HG03045 (cell line): Measurements from ENCODE around the gene RPL9.
"Not testable (repeated sequence)": the region's sequence is repeated elsewhere in the genome, so short reads cannot be mapped to it uniquely, and the experiment has no call there.

Experiments used
- ATAC-seq: cut with Tn5 transposase; IDR thresholded peaks from one replicate; pipeline ENCODE4 v1.9.1; 2021; ENCODE audit warnings: mild to moderate bottlenecking, moderate library complexity; ENCODE audit not compliant: unreplicated experiment

Gene RPL9

DNA sequence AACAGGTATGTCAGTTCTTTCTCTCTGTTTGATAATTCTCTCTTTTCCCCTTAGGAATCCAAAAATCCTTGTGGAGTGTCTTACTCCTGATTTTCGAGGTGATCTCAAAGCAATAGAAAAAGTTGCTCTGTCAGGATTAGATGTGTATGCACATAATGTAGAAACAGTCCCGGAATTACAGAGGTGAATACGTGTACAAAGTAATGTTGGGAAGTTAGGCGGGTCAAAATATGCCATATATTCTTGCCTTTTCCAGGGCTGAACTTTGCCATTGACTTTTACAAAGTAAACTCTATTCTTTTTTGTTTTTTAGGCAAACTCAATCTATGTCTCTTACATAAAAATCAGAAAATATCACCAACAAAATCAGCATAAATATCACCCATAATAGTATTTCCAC lies 8.7 kb upstream of the RPL9 start:
- no peak for ATAC-seq

- no peak for ATAC-seq
These were observed 8.0 kb upstream of the RPL9 start for GRCh38 chr4:39466747-39467146.

DNA sequence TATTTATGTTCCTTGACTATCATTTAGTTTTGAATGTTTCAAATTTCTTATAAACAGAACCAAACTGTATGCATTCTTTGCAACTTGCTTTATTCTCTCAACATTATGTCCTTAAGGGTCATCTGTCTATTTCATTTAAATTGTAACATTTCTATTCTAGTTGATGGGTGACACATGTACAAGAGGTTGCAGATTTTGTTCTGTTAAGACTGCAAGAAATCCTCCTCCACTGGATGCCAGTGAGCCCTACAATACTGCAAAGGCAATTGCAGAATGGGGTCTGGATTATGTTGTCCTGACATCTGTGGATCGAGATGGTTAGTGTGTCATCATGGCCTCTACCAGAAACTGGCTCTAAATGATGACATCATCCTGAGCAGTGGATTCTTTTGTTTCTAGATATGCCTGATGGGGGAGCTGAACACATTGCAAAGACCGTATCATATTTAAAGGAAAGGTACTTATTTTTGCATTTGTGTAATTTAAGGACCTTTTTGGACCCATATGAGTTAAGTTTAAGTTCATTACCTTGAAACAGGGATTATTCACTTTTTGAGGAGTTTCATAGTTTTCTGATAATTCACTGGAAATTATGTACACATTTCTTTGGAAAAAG lies 6.3 kb upstream of the RPL9 start:
- ATAC-seq: no peak

DNA sequence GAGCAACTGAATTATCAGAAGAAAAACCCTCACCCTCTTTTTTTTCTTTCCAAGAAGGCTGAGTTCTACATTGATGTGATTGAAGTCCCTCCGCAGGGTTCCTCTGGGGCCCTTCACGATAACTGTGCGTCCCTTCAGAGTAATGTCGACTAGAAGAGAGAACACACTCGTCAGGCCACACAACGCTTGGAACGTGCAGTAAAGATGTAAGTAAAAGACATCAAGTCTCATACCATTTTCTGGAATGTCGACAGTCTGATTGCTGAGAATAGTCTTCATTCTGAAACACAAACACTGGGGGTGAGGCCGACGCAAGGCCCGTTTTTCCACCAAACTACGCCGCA lies 589 bp downstream of the RPL9 start:
- not testable (repeated sequence) for ATAC-seq

GRCh38 chr4:39456946-39457763 lies 1.6 kb downstream of the RPL9 start:
- no peak for ATAC-seq

DNA sequence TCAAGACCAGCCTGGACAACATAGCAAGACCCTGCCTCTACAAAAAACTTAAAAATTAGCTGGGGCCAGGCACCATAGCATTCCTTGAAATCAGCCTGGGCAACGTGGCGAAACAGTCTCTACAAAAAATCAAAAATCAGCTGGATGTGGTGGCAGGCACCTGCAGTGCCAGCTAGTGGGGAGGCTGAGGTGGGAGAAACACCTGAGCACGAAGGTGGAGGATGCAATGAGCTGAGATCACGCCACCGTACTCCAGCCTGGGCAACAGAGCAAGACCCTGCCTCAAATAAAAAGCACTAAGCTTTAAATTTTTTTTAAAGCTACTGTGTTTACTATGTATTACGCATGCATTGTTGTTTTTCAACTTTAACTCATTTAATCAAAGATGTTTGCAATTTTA lies 3.2 kb downstream of the RPL9 start:
- no peak for ATAC-seq

GRCh38 chr4:39453738-39454137 lies 5.0 kb downstream of the RPL9 start:
- ATAC-seq: no peak

DNA sequence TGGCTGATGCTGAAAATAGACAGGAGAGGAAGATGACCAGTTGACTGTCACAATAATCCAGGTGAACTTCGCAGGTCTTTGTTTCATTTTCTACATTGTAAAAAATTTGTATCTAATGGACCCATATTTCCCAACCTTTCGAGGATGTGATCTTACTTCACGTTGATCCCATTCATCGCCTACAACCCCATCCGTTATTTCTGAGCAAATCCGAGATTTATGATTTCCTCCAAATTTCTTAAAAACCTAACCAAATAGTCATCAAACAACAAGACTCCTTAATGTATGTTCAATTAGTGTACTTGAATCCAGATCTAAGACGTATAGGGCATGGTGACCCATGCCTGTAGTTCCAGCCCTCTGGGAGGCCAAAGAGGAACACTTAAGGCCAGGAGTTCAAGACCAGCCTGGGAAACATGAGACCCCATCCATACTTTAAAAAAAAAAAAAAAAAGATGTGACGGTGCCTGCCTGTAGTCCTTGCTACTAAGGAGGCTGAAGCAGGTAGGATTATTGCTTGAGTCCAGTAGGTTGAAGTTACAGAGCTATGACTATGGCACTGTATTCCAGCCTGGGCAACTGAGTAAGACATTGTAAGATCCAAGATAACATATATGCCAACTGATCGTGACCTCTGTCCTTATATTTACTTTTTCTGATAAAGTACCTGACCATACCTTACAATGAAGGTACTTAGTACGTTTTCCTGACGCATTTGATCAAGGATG lies 5.7 kb downstream of the RPL9 start:
- no peak for ATAC-seq

GRCh38 chr4:39452153-39452859 lies 6.4 kb downstream of the RPL9 start:
- no peak for ATAC-seq

GRCh38 chr4:39451423-39452023 lies 7.2 kb downstream of the RPL9 start:
- ATAC-seq: no peak

DNA sequence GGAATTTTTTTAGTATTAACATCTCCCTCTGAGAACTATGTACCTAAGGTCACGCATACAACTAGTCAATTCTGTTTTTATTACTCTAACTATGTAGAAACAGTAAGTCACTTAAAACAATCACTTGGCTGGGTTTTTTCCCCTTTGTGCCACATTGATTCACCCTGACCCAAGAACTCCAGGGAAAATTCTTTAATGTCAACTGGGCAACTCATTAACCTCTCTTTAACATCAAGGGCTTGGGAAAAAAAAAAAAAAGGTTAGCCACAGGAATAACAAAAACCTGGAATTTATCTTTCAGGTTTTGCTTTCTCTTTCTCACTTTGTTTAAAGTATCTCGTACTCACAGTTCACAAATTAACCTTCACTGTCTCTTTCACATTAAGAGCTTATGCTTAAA lies 8.1 kb downstream of the RPL9 start:
- no peak for ATAC-seq

DNA sequence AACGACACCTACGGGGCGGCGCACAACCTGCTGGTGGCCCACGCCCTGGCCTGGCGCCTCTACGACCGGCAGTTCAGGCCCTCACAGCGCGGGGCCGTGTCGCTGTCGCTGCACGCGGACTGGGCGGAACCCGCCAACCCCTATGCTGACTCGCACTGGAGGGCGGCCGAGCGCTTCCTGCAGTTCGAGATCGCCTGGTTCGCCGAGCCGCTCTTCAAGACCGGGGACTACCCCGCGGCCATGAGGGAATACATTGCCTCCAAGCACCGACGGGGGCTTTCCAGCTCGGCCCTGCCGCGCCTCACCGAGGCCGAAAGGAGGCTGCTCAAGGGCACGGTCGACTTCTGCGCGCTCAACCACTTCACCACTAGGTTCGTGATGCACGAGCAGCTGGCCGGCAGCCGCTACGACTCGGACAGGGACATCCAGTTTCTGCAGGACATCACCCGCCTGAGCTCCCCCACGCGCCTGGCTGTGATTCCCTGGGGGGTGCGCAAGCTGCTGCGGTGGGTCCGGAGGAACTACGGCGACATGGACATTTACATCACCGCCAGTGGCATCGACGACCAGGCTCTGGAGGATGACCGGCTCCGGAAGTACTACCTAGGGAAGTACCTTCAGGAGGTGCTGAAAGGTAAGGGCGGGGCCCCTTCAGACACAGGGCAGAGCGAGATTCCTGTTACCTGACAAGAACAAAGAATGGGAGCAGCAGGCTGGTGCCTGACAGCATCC lies 11.7 kb downstream of the RPL9 start:
- ATAC-seq: peak; percentile 84

GRCh38 chr4:39446483-39446841 lies 12.3 kb downstream of the RPL9 start:
- ATAC-seq: no peak

- no peak for ATAC-seq
These were observed 15.7 kb downstream of the RPL9 start for GRCh38 chr4:39442998-39443397.

DNA sequence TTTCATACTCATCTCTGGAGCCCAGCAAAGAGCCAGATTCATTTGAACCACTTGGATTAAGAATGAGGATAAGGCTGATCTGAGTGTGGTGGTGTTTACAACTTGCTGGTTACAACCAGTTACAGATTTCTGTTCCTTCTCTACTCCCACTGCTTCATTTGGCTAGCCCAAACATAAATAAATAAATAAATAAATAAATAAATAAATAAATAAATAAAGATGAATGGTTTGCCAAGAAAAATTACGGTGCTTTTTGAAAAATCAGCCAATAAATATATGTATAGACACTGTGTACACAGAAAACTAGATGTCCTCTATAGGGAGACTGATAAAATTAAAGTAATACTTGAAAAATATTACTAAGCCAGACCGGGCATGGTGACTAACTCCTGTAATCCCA lies 17.1 kb downstream of the RPL9 start:
- ATAC-seq: no peak

- no peak for ATAC-seq
These were observed 22.8 kb downstream of the RPL9 start for GRCh38 chr4:39435659-39436563.

DNA sequence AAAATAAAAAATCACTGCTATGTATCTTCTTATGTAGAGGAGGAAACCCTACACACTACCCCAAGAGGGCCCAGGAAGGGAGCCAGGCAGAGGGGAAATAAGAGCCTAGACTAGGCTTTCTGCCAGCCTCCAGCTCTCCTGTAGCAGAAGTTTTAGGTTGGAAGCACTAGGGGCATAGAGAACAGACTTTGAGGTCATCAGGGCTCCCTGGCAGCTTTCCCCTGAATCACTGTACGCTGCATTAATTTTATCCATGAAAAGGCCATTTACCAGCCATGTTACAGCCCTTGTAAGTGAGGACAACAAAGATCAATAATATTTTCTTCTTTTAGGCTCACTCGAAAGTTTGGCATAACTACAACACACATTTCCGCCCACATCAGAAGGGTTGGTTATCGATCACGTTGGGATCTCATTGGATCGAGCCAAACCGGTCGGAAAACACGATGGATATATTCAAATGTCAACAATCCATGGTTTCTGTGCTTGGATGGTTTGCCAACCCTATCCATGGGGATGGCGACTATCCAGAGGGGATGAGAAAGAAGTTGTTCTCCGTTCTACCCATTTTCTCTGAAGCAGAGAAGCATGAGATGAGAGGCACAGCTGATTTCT lies 24.7 kb downstream of the RPL9 start:
- ATAC-seq: no peak

DNA sequence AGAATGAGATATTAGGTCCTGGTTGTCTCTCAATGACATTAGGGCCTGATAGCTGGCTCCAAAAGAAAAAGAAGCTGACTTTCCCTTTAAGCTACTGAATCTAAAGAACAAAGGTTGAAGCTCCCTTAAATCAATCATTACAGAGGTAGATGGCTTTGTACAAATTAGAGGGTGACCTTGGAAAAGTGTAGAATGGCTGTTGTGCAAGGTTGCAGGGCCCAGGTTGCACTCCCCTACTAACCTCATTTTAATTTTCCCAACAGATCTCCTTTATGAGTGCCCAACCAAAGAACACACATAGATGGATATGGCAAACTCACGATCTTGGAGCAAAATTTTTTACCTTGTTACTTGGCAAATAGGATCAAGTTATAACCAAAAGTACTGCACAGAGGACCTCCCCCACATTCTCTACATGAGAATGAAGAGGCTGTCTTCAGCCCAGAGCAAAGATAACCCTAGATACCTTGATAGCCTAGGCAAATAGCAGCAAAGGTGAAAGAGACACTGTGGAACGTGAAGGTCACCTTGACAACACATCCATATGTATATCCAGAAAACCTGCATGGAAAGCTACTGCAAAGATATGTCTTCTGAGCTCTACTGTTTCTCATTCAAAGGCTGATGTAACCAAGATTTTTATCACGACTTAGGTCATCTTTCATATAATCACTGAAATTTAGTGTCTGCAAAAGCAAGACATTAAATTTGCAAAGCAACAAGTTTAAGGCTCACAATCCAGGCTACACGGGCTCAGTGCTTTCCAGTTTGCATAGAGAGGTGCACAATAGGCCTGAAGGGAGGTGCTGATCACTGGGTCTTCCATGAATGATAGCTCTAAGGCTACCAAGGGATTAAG lies 29.0 kb downstream of the RPL9 start:
- no peak for ATAC-seq
